Psoas muscle (tissue), 8 donors: ENCODE data around the gene RUNX3. TPM values are rescaled to one million over a fixed set of nuclear protein-coding genes. Genes with fewer than 3 reads are reported as not detected.

Experiments used
- ATAC-seq, 4 donors: fragments of 200-7000 bp; cut with Tn5 transposase; one replicate each; pipeline ENCODE4 v1.9.1; 2020; ENCODE audit warnings: moderate library complexity in 3 of 4, mild to moderate bottlenecking in 2 of 4
- DNase-seq, 2 donors: peaks; one replicate each; pipeline ENCODE4 v3.0.0-alpha.2; 2020
- H3K27ac ChIP-seq: fragments of 200-600 bp; one replicate; pipeline ENCODE4 v1.8.0; 2022
- H3K27me3 ChIP-seq, 3 donors: fragments of 200-600 bp in 1 of 3; one replicate each; pipeline versions ENCODE4 v1.6.1 to v1.8.0; 2013 to 2022; ENCODE audit warnings: low read length in 2 of 3, mild to moderate bottlenecking in 2 of 3, moderate library complexity in 1 of 3; ENCODE audit not compliant: insufficient read depth in 3 of 3
- H3K36me3 ChIP-seq, 2 donors: fragments of 200-600 bp in 1 of 2; one replicate each; pipeline versions ENCODE4 v1.6.1 to v1.8.0; 2013 to 2022; ENCODE audit warnings: low read depth in 1 of 2, mild to moderate bottlenecking in 1 of 2, moderate library complexity in 1 of 2; ENCODE audit not compliant: insufficient read depth in 1 of 2
- H3K4me1 ChIP-seq: fragments of 200-600 bp; one replicate; pipeline ENCODE4 v1.8.0; 2022
- H3K4me3 ChIP-seq: fragments of 200-600 bp; one replicate; pipeline ENCODE4 v1.8.0; 2022; ENCODE audit warnings: mild to moderate bottlenecking
- H3K9me3 ChIP-seq: fragments of 200-600 bp; one replicate; pipeline ENCODE4 v1.8.0; 2022
- WGBS, 3 donors: extraction: QIAGEN DNeasy Blood & Tissue Kit; methylation state at CpG; one replicate each; pipeline versions ENCODE4 v1.1.6 to v1.1.7; 2013; 5-methylcytosine and 5-hydroxymethylcytosine counted together
- intact Hi-C, 2 donors: fragments of 100-400 bp; cut with DNase I; formaldehyde crosslinking; loops; one replicate each; pipeline versions ENCODE4 v1.11.0 to v1.14.2; 2022
- polyA plus RNA-seq, 3 donors: library from polyadenylated mRNA; stranded (reverse); fragments of 200-250 nt; gene quantifications; one replicate each; pipeline ENCODE4 v1.2.3, GENCODE V29; 2013
- total RNA-seq, 4 donors: library from RNA; stranded (reverse); fragmentation: NEBNext Ultra II Directional in 2 of 4; extraction: Animal tissue kit (Norgen Biotek cat#: 25700) in 2 of 4; gene quantifications; one replicate each; pipeline versions ENCODE4 v1.2.1 to v1.2.4, GENCODE V29; 2021 to 2023
- TF ChIP-seq, protein P1 (sequence below): fragments of 200-600 bp; IDR thresholded peaks from one replicate; pipeline ENCODE4 v1.8.0; 2022; ENCODE audit warnings: antibody characterized with exemption
- donor health status: healthy with polysubstance abuse.
- donor health status: DM: no; HTN: no; CAD: no; lungs with moderate emphysema.
- donor health status: Bipolar disorder and iron deficiency.
- donor health status: healthy.
- donor health status: DM: yes; HTN: yes; CAD: no.
- donor health status: DM: no; HTN: no; CAD: no.
- donor health status: DM: no; HTN: no; CAD: no.
- donor health status: DM: yes; HTN: yes; CAD: no.

RUNX3 gene
- total and polyA plus RNA-seq, 7 donors: 0.16 to 0.59 (median 0.28) TPM

DNA sequence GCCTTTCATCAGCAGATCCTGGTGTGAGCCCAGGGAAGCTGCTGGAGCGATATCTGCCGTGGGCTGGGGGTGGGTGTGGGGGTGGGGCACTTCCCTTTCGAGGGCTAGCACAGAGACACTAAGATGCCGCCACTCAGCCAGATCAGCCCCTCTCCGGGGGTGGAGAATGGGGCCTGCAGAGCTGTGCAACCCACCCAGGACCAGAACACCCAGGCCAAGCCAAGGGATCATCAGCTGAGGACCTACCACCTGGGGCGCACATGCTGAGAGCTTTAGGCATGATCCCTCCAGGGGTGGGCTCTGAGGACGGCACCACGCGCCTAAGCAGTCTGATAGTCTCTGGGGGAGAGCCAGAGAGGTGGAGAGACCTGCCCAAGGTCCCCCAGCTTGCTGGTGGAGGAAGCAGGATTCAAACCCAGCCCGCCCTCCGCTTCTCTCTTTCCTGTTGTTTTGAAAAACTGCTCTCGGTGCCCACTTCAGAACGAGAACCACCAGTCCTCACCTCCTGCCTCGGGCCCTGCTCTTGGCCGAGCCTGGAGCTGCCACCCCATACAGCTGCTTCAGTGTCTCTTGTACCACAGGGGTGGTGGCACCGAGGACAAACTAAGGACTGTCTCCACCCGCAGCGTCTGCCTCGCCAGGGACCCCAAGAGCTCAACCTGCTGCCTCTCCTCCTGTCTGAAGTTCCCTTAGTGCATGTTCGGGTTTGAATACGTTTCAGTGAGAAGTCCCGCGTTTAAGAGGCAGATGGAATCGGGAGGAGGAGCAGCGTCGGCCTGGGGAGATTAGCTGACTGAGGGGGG lies 39.7 kb upstream of the RUNX3 start:
- Histone ChIP-seq H3K4me1 (no peaks in the 10 kb centered on the region), H3K36me3 (no peaks in the 10 kb centered on the region), H3K9me3 (no peaks in the 10 kb centered on the region), H3K27ac (no peak overlapping the region), H3K4me3 (no peak overlapping the region), H3K27me3 (peaks cover 0 to 53% (median 3%) of the 10 kb centered on the region in 3 donors)
- TF ChIP-seq, protein P1, sequence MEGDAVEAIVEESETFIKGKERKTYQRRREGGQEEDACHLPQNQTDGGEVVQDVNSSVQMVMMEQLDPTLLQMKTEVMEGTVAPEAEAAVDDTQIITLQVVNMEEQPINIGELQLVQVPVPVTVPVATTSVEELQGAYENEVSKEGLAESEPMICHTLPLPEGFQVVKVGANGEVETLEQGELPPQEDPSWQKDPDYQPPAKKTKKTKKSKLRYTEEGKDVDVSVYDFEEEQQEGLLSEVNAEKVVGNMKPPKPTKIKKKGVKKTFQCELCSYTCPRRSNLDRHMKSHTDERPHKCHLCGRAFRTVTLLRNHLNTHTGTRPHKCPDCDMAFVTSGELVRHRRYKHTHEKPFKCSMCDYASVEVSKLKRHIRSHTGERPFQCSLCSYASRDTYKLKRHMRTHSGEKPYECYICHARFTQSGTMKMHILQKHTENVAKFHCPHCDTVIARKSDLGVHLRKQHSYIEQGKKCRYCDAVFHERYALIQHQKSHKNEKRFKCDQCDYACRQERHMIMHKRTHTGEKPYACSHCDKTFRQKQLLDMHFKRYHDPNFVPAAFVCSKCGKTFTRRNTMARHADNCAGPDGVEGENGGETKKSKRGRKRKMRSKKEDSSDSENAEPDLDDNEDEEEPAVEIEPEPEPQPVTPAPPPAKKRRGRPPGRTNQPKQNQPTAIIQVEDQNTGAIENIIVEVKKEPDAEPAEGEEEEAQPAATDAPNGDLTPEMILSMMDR: no peak
- 44 to 50% (median 46%) methylated on average over 26 of the region's 26 CpGs for WGBS, 3 donors
- no peak for ATAC-seq
- intact Hi-C loops: no loop called here
- peak in 1 of 2 donors; percentile 39 for DNase-seq

DNA sequence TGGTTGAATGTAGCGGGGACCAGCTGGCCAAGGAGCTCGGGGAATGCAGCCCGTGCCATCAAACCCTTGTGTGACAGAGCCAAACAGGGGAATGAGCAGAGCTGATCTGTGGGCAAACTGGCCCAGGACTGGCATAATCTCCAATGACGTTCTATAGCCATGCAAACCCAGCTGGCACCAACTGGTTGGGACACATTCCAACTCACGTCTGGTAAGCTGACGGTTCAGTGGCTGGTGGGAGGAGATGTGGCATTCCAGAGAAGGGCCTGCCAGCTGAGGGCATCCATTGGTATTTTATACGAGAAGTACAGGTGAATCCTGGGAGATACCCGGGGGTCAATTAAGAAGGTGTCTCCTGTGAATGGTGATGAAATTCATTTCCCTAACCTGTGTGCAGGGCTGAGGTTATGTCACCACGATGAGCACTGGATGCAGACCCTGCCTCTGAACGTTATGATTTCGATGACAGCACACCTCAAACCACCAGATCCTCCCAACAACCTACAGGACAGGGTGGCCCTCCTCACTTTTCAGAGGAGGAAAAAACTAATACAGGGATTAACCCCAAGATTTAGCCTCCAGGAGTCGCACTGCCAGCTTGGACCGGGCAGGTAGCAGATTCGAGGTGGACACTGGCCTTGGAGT lies 39.0 kb upstream of the RUNX3 start:
- ATAC-seq: no peak

DNA sequence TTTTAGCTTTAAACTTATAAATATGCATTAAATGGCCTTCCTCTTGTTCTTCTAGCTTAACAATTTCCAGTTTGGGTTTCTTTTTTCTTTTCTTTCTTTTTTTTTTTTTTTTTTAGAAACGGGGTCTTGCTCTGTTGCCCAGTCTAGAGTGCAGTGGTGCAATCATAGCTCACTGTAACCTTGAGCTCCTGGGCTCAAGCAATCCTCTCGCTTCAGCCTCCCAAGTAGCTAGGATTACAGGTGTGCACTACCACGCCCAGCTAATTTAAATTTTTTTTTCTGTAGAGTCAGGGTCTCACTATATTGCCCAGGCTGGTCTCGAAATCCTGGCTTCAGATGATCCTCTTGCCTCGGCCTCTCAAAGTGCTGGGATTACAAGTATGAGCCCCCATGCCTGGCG lies 37.9 kb upstream of the RUNX3 start:
- ATAC-seq (no peak), DNase-seq (no peak)
- Histone ChIP-seq H3K36me3 (no peaks in the 10 kb centered on the region), H3K9me3 (no peaks in the 10 kb centered on the region), H3K27ac (no peak overlapping the region), H3K4me3 (no peak overlapping the region), H3K27me3 (peaks cover 0 to 53% (median 3%) of the 10 kb centered on the region in 3 donors), H3K4me1 (no peaks in the 10 kb centered on the region)
- intact Hi-C loops: no loop called here
- WGBS, 3 donors: 72 to 87% (median 87%) methylated on average over 6 of the region's 6 CpGs
- TF ChIP-seq, protein P1: no peak

More for the DNA sequence above, 39.0 kb upstream of the RUNX3 start:
- Histone ChIP-seq H3K27me3 (peaks cover 0 to 53% (median 3%) of the 10 kb centered on the region in 3 donors), H3K27ac (no peak overlapping the region), H3K9me3 (no peaks in the 10 kb centered on the region), H3K4me1 (no peaks in the 10 kb centered on the region), H3K4me3 (no peak overlapping the region), H3K36me3 (no peaks in the 10 kb centered on the region)
- DNase-seq: peak in 1 of 2 donors; percentile 8
- intact Hi-C loops: no loop called here
- TF ChIP-seq, protein P1: no peak
- 48 to 54% (median 53%) methylated on average over 14 of the region's 14 CpGs for WGBS, 3 donors

DNA sequence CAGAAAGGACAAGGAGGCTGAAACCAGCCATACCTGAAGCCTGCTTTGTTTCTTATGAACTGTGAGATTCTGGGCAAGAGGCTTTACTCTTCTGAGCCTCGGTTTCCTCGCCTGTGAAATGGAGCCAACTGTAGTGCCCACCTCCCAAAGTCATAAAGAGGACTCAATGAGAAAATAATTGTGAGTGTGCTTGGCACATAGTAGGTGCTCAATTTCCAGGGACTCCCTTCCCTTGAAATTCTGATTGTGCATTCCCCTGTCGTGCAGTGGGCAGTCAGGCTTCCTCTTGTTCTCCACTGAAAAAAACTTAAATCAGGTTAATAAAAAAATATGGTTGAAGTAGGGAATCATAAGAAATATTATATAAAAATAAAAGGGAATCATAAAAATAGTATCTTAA lies 37.5 kb upstream of the RUNX3 start:
- ATAC-seq (no peak), DNase-seq (no peak)
- intact Hi-C loops: no loop called here
- Histone ChIP-seq H3K27ac (no peak overlapping the region), H3K4me1 (no peaks in the 10 kb centered on the region), H3K27me3 (peaks cover 0 to 53% (median 3%) of the 10 kb centered on the region in 3 donors), H3K36me3 (no peaks in the 10 kb centered on the region), H3K9me3 (no peaks in the 10 kb centered on the region), H3K4me3 (no peak overlapping the region)
- TF ChIP-seq, protein P1: no peak
- whole genome bisulfite sequencing, 3 donors: 90 to 93% (median 90%) methylated on average over 3 of the region's 3 CpGs
